Measurements from ENCODE around the gene PRRC2C. TPM values are rescaled to one million over a fixed set of nuclear protein-coding genes. Genes with fewer than 3 reads are reported as not detected.

The PRRC2C gene
- total RNA-seq, 1 experiment from 2014 or later = 199 TPM

DNA sequence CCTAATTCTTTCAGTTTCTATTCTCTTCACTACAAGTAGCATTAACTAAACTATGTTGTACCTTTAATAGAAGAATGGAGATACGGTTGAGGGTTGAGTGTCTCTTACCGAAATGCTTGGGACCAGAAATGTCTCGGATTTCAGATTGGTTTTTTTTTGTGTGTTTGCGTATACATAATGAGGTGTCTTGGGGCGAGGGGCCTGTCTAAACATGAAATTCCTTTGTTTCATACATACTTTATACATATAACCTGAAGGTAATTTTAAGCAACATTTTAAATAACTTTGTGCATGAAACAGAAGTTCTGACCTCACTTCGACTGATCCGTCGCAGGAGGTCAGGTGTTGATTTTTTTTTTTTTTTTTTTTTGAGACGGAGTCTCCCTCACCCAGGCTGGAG is 100.4 kb downstream of the PRRC2C start:
- ATAC-seq = no peak
- Histone ChIP-seq H3K9ac (ENCODE audit: low read length) (no peak overlapping the region), H3K27ac (ENCODE audit: low read length) (no peak overlapping the region), H3F3A (ENCODE audit: low read length, unreplicated experiment) (no peaks in the 10 kb centered on the region), H2AFZ (ENCODE audit: low read length) (no peak overlapping the region), H3K27me3 (ENCODE audit: low read length) (no peaks in the 10 kb centered on the region), H3K4me3 (ENCODE audit: low read length) (no peak overlapping the region), H3K9me3 (ENCODE audit: low read length) (no peaks in the 10 kb centered on the region), H3K4me1 (ENCODE audit: insufficient read depth, low read length) (no peaks in the 10 kb centered on the region), H3K4me2 (ENCODE audit: low read length) (no peak overlapping the region), H3K9me2 (replicated peaks; ENCODE audit: low read length) (no peaks in the 10 kb centered on the region), H3K79me2 (ENCODE audit: low read length) (no peaks in the 10 kb centered on the region), H4K20me1 (ENCODE audit: low read length) (no peaks in the 10 kb centered on the region), H3K36me3 (ENCODE audit: low read depth, low read length) (peaks cover 82% of the 10 kb centered on the region)
- no peak for DNase-seq
- TF ChIP-seq EZH2phosphoT487 (IDR thresholded peaks at IDR 0.05; ENCODE audit: borderline replicate concordance, low read length) = no peak
- TF ChIP-seq EZH2 (IDR thresholded peaks at IDR 0.05; ENCODE audit: low read length, unreplicated experiment) = no peak
- TF ChIP-seq, protein P1, sequence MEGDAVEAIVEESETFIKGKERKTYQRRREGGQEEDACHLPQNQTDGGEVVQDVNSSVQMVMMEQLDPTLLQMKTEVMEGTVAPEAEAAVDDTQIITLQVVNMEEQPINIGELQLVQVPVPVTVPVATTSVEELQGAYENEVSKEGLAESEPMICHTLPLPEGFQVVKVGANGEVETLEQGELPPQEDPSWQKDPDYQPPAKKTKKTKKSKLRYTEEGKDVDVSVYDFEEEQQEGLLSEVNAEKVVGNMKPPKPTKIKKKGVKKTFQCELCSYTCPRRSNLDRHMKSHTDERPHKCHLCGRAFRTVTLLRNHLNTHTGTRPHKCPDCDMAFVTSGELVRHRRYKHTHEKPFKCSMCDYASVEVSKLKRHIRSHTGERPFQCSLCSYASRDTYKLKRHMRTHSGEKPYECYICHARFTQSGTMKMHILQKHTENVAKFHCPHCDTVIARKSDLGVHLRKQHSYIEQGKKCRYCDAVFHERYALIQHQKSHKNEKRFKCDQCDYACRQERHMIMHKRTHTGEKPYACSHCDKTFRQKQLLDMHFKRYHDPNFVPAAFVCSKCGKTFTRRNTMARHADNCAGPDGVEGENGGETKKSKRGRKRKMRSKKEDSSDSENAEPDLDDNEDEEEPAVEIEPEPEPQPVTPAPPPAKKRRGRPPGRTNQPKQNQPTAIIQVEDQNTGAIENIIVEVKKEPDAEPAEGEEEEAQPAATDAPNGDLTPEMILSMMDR (conservative IDR thresholded peaks at IDR 0.05; ENCODE audit: low read depth, low read length) = no peak
- intact Hi-C loops (cut with micrococcal nuclease) = no loop called here
- ChIA-PET CTCF (no interaction called here), POLR2A (ENCODE audit: unreplicated experiment) (no interaction called here)
- BruUV-seq (replicated peaks) = no TSS peak

DNA sequence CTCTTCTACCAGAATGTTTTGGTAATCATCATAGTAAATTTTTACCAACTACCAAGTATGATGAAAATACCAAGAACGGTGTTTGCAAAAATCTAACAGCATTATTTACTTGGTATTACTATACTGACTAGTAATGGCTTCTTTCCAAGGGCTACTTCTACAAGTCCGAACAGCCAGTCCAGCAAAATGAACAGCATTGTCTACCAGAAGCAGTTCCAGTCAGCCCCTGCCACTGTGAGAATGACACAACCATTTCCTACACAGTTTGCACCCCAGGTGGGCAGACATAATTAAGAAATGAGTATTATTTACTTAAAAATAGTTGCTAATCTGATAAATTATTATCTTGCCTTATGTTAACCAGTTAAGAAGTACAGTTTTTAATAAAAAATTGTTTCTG is 102.9 kb downstream of the PRRC2C start:
- ChIA-PET POLR2A (ENCODE audit: unreplicated experiment) (no interaction called here), CTCF (no interaction called here)
- H3K9me3 ChIP-seq (ENCODE audit: low read length) = no peaks in the 10 kb centered on the region
- no peaks in the 10 kb centered on the region for H3K79me2 ChIP-seq (ENCODE audit: low read length)
- no peak for ATAC-seq
- no peaks in the 10 kb centered on the region for H3F3A ChIP-seq (ENCODE audit: low read length, unreplicated experiment)
- intact Hi-C loops (cut with micrococcal nuclease) = no loop called here
- H3K9me2 ChIP-seq (replicated peaks; ENCODE audit: low read length) = no peaks in the 10 kb centered on the region
- no peak overlapping the region for H3K4me2 ChIP-seq (ENCODE audit: low read length)
- peaks cover 89% of the 10 kb centered on the region for H3K36me3 ChIP-seq (ENCODE audit: low read depth, low read length)
- H3K4me1 ChIP-seq (ENCODE audit: insufficient read depth, low read length) = no peaks in the 10 kb centered on the region
- DNase-seq = no peak
- no peak overlapping the region for H2AFZ ChIP-seq (ENCODE audit: low read length)
- TF ChIP-seq EZH2 (IDR thresholded peaks at IDR 0.05; ENCODE audit: low read length, unreplicated experiment) = no peak
- TF ChIP-seq EZH2phosphoT487 (IDR thresholded peaks at IDR 0.05; ENCODE audit: borderline replicate concordance, low read length) = no peak
- TF ChIP-seq, protein P1 (conservative IDR thresholded peaks at IDR 0.05; ENCODE audit: low read depth, low read length) = no peak
- no peak overlapping the region for H3K4me3 ChIP-seq (ENCODE audit: low read length)
- H3K9ac ChIP-seq (ENCODE audit: low read length) = no peak overlapping the region
- no peak overlapping the region for H3K27ac ChIP-seq (ENCODE audit: low read length)
- no TSS peak for BruUV-seq (replicated peaks)
- no peaks in the 10 kb centered on the region for H3K27me3 ChIP-seq (ENCODE audit: low read length)
- H4K20me1 ChIP-seq (ENCODE audit: low read length) = no peaks in the 10 kb centered on the region

DNA sequence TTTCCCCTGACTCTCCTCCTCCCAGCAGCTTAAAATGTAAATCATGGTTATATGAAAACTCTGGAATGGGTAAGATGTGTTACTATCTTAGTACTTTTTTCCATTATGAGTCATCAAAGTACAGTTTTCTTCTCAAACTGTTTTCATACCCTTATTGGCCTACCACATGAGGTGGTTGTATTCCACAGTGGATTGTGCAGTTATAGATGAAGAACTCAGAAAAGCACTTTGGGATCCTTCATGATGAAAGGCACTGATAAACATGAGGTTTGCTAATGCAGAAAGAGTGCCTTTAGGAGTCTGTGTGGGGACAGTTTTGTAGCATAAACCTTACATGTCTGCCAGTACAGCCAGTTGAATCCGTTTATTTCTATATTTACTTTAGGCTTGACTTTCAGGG is 104.7 kb downstream of the PRRC2C start:
- no peak for DNase-seq
- CTCF ChIA-PET = no interaction called here
- no peaks in the 10 kb centered on the region for H4K20me1 ChIP-seq (ENCODE audit: low read length)
- H3K4me1 ChIP-seq (ENCODE audit: insufficient read depth, low read length) = no peaks in the 10 kb centered on the region
- peaks cover 83% of the 10 kb centered on the region for H3K36me3 ChIP-seq (ENCODE audit: low read depth, low read length)
- no TSS peak for BruUV-seq (replicated peaks)
- H3K4me3 ChIP-seq (ENCODE audit: low read length) = no peak overlapping the region
- H3K9ac ChIP-seq (ENCODE audit: low read length) = no peak overlapping the region
- H3K79me2 ChIP-seq (ENCODE audit: low read length) = no peaks in the 10 kb centered on the region
- H3K9me2 ChIP-seq (replicated peaks; ENCODE audit: low read length) = no peaks in the 10 kb centered on the region
- no peak for TF ChIP-seq EZH2phosphoT487 (IDR thresholded peaks at IDR 0.05; ENCODE audit: borderline replicate concordance, low read length)
- no peak for TF ChIP-seq EZH2 (IDR thresholded peaks at IDR 0.05; ENCODE audit: low read length, unreplicated experiment)
- TF ChIP-seq, protein P1 (conservative IDR thresholded peaks at IDR 0.05; ENCODE audit: low read depth, low read length) = no peak
- intact Hi-C loops (cut with micrococcal nuclease) = no loop called here
- no peaks in the 10 kb centered on the region for H3K9me3 ChIP-seq (ENCODE audit: low read length)
- no peak overlapping the region for H2AFZ ChIP-seq (ENCODE audit: low read length)
- no peaks in the 10 kb centered on the region for H3K27me3 ChIP-seq (ENCODE audit: low read length)
- H3K4me2 ChIP-seq (ENCODE audit: low read length) = no peak overlapping the region
- peak; percentile 23; the same call in 1 of the 2 replicates for ATAC-seq
- POLR2A ChIA-PET (ENCODE audit: unreplicated experiment) = no interaction called here
- H3K27ac ChIP-seq (ENCODE audit: low read length) = no peak overlapping the region
- no peaks in the 10 kb centered on the region for H3F3A ChIP-seq (ENCODE audit: low read length, unreplicated experiment)

Data from PC-3 (cell line).